A549 treated with Mapracorat at 1 μM for 4 hours (cell line): ENCODE results near the gene OR4A16. TPM values are rescaled to one million over a fixed set of nuclear protein-coding genes. Genes with fewer than 3 reads are reported as not detected.

ENCODE experiments used
- total RNA-seq: library from RNA; stranded (reverse); fragments of 200-300 nt; extraction: Qiagen RNA extraction; gene quantifications from 5 replicates; pipeline ENCODE4 v1.2.3, GENCODE V29; 2022

OR4A16 gene
- not detected in 5 replicates for total RNA-seq

DNA sequence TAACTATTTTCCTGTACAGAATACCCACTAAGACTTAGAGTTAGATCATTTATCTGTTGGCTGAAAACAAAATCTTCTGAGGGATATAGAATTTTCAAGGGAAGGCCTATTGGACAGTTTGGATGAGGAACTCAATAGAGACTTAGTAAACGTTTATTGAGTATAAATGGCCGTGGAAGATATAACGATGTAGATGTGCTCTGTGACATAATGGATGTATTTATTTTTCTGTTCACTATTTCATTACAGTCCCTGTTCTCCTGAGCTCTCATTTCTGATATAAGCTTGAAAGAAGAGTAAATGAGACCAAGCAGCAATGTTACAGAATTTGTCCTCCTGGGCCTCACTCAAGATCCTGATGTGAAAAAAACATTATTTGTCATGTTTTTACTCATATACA, at the start of gene OR4A16:
Gene OR4A16, plus strand, starts transcription at position 301 of the 400 bp plus-strand sequence. Its CDS starts 0 bp downstream, at position 301.

GRCh38 chr11:55367674-55368073, 24.7 kb downstream of the OR4A16 start, which contains the start of gene OR4A15:
Gene OR4A15, plus strand, starts transcription at chr11:55367974. Its CDS starts 0 bp downstream, at chr11:55367974.

Other genes starting within 250 kb of the OR4A16 start
- not detected in 5 replicates for gene TRIM48, start 81.0 kb upstream of the OR4A16 start, total RNA-seq
- not detected in 5 replicates for gene OR4A15, start 24.8 kb downstream of the OR4A16 start, total RNA-seq
- not detected in 5 replicates for gene OR4C15, start 211.3 kb downstream of the OR4A16 start, total RNA-seq
- not detected in 5 replicates for gene OR4C16, start 228.9 kb downstream of the OR4A16 start, total RNA-seq